Smooth muscle cell (in vitro differentiated cells): Measurements from ENCODE around the gene LRRC56. TPM values are rescaled to one million over a fixed set of nuclear protein-coding genes. Genes with fewer than 3 reads are reported as not detected.

ENCODE experiments used
- DNase-seq: peaks from one replicate; lab custom pipeline; 2025; ENCODE audit not compliant: unreplicated experiment; lab: John Stamatoyannopoulos, UW
- H2AFZ ChIP-seq: fragments of 200-600 bp; sonication (generic); 2 replicates; pipeline ENCODE4 v1.6.0; 2016; ENCODE audit warnings: antibody characterized with exemption, low read depth, mild to moderate bottlenecking
- H3F3A ChIP-seq: fragments of 200-600 bp; sonication (generic); 2 replicates; pipeline ENCODE4 v1.6.0; 2017; ENCODE audit warnings: antibody characterized with exemption, low read depth
- H3K27ac ChIP-seq: fragments of 200-600 bp; sonication (generic); 2 replicates; pipeline ENCODE4 v1.5.1; 2016; ENCODE audit warnings: low read depth, mild to moderate bottlenecking
- H3K27me3 ChIP-seq: fragments of 200-600 bp; sonication (generic); 2 replicates; pipeline ENCODE4 v1.6.1; 2016; ENCODE audit warnings: low read depth, mild to moderate bottlenecking
- H3K36me3 ChIP-seq: fragments of 200-600 bp; sonication (generic); 2 replicates; pipeline ENCODE4 v1.5.1; 2016; ENCODE audit warnings: low read depth
- H3K4me1 ChIP-seq: fragments of 200-600 bp; sonication (generic); 2 replicates; pipeline ENCODE4 v1.5.1; 2016; ENCODE audit warnings: low read depth
- H3K4me2 ChIP-seq: fragments of 200-600 bp; sonication (generic); 2 replicates; pipeline ENCODE4 v1.6.0; 2016; ENCODE audit warnings: mild to moderate bottlenecking
- H3K4me3 ChIP-seq: fragments of 200-600 bp; sonication (generic); 2 replicates; pipeline ENCODE4 v1.5.1; 2016; ENCODE audit warnings: mild to moderate bottlenecking
- H3K79me2 ChIP-seq: fragments of 200-600 bp; sonication (generic); 2 replicates; pipeline ENCODE4 v1.6.0; 2016; ENCODE audit warnings: low read depth, mild to moderate bottlenecking
- H3K9ac ChIP-seq: fragments of 200-600 bp; sonication (generic); 2 replicates; pipeline ENCODE4 v1.6.0; 2016; ENCODE audit warnings: low read depth
- H3K9me3 ChIP-seq: fragments of 200-600 bp; sonication (generic); replicated peaks from 2 replicates; pipeline ENCODE4 v1.5.1; 2016; ENCODE audit warnings: low read depth
- H4K20me1 ChIP-seq: fragments of 200-600 bp; sonication (generic); 2 replicates; pipeline ENCODE4 v1.6.0; 2016; ENCODE audit warnings: low read depth
- CTCF ChIP-seq: fragments of 200-600 bp; sonication (generic); IDR thresholded peaks from 2 replicates; pipeline ENCODE4 v1.5.1; 2017; ENCODE audit warnings: borderline replicate concordance, mild to moderate bottlenecking, antibody characterized with exemption; ENCODE audit not compliant: insufficient read depth, poor library complexity, severe bottlenecking
- WGBS: methylation state at CpG from one replicate; pipeline ENCODE4 v1.1.7; 2016; ENCODE audit warnings: low lambda C conversion rate; 5-methylcytosine and 5-hydroxymethylcytosine counted together
- polyA plus RNA-seq: library from polyadenylated mRNA; unstranded; fragments of >200 nt; fragmentation: Nextera tagmentation; extraction: Ambion mirVana; gene quantifications from 2 replicates; pipeline ENCODE4 v1.2.1, GENCODE V29; 2016
- total RNA-seq: library from RNA; depleted of rRNA; stranded (reverse); fragments of >200 nt; gene quantifications from 2 replicates; pipeline ENCODE4 v1.2.3, GENCODE V29; 2014

LRRC56 gene
- total and polyA plus RNA-seq, 2 experiments from 2014 or later = 0.31 to 1.5 TPM

DNA sequence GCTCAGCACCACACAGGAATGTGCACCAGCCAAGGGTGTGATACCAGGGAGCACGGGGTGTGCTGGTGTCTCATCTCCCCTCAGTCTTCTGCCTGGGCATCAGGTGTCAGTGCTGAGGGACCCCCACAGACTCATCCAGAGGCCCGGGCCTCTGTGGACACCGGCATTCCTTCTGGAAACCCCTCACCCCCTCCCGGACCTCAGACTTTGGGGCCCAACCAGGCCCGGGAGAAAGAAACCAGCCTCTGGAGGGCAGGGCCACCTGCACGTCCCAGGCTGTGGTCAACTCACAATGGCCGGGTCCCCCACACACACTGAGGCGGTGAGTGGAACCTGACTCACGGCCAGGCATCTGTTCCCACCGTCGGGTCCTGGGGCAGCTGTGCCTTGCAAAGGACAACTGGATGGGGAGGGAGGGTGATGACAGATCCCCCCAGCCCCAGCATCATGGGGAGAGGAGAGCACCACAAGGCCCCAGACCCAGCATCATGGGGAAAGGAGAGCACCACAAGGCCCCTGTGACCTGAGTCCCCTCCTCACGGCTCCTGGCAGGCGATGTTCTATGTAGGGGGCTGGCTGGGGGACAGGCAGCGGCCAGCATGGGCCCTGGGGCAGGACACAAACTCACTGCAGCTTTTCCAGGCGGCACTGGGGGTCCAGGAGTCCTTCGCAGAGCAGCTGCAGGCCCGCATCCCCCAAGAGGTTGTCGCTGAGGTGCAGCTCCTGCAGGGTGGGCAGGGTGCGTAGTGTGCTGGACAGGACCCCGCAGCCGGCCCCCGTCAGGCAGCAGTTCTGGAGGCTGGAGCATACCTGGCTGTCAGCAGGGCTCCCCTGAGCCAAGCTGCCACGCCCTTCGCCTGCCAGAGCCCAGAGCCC is 37.9 kb upstream of the LRRC56 start:
- WGBS = 95% methylated on average over 24 of the region's 24 CpGs

DNA sequence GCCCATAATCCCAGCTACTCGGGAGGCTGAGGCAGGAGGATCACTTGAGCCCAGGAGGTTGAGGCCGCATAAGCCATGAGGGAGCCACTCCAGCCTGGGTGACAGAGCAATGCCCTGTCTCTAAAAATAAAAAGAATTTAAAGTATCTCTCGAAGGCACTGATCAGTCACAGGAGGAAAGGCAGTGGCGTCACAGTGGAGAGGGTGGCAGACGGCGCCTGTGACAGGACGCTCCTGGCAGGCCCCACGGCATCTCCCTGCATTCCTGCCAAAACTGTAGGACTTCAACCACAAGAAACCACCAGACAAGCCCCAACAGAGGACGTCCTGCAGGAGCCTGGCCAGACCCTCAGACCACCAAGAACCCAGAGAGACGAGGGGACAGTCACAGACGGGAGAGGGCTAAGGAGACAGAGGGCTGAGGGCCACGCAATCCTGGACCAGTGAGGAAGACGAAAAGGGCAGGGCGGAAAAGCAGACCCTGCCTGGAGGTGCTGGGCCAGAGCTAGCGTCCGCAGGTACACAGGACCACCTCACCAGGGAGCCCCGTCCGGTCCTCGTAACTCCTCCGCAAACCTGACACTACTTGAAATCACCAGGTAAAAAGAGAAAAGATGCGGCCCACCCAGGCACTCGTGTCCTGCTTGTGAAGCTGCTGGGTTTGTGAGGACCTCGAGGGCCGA is 36.2 kb upstream of the LRRC56 start:
- Histone ChIP-seq H3F3A (peaks cover 1% of the 10 kb centered on the region), H3K27me3 (no peaks in the 10 kb centered on the region), H4K20me1 (peaks cover 21% of the 10 kb centered on the region), H3K79me2 (peaks cover 43% of the 10 kb centered on the region), H3K4me3 (no peak overlapping the region), H3K36me3 (no peaks in the 10 kb centered on the region), H3K9me3 (no peaks in the 10 kb centered on the region), H3K4me2 (no peak overlapping the region), H3K27ac (no peak overlapping the region), H3K9ac (no peak overlapping the region), H3K4me1 (peaks cover 9% of the 10 kb centered on the region), H2AFZ (no peak overlapping the region)
- WGBS = 96% methylated on average over 24 of the region's 24 CpGs
- DNase-seq = no peak
- TF ChIP-seq CTCF = no peak

More for the DNA sequence above, 37.9 kb upstream of the LRRC56 start:
- no peak for DNase-seq
- no peak overlapping the region for H2AFZ ChIP-seq
- H4K20me1 ChIP-seq = peaks cover 25% of the 10 kb centered on the region
- H3K9ac ChIP-seq = no peak overlapping the region
- no peak overlapping the region for H3K4me3 ChIP-seq
- H3K4me2 ChIP-seq = no peak overlapping the region
- H3K27ac ChIP-seq = no peak overlapping the region
- no peaks in the 10 kb centered on the region for H3K36me3 ChIP-seq
- peaks cover 27% of the 10 kb centered on the region for H3K79me2 ChIP-seq
- no peaks in the 10 kb centered on the region for H3K27me3 ChIP-seq
- H3K9me3 ChIP-seq = no peaks in the 10 kb centered on the region
- peaks cover 7% of the 10 kb centered on the region for H3F3A ChIP-seq
- no peak for TF ChIP-seq CTCF
- no peaks in the 10 kb centered on the region for H3K4me1 ChIP-seq

- Histone ChIP-seq H3K36me3 (no peaks in the 10 kb centered on the region), H2AFZ (no peak overlapping the region), H4K20me1 (peaks cover 21% of the 10 kb centered on the region), H3K27me3 (no peaks in the 10 kb centered on the region), H3K9me3 (no peaks in the 10 kb centered on the region), H3K79me2 (peaks cover 43% of the 10 kb centered on the region), H3K4me1 (peaks cover 9% of the 10 kb centered on the region), H3K4me2 (no peak overlapping the region), H3F3A (no peaks in the 10 kb centered on the region), H3K27ac (no peak overlapping the region), H3K9ac (no peak overlapping the region), H3K4me3 (no peak overlapping the region)
- no peak for TF ChIP-seq CTCF
- WGBS = 94% methylated on average over 19 of the region's 19 CpGs
- DNase-seq = no peak
These were observed 35.5 kb upstream of the LRRC56 start for GRCh38 chr11:501683-502287.
